ENCODE results near the gene NDUFV1.

GRCh38 chr11:67584881-67585873 lies 21.6 kb upstream of the NDUFV1 start:
- TF ChIP-seq CTCF (conservative IDR thresholded peaks at IDR 0.05) (no peak), EZH2 (IDR thresholded peaks at IDR 0.05; ENCODE audit: low read depth) (no peak)

Data from PC-9 (cell line).